SU-DHL-6 (cell line): Measurements from ENCODE around the gene OR2AT4.

Source experiments
- EZH2phosphoT487 ChIP-seq: fragments of 200-600 bp; sonication (generic), shearing (Covaris generic); conservative IDR thresholded peaks from 2 replicates; pipeline ENCODE4 v1.6.1; 2018; ENCODE audit warnings: mild to moderate bottlenecking, antibody characterized with exemption, low read length, moderate library complexity, mixed read lengths
- TF ChIP-seq, protein P1 (sequence below): fragments of 200-600 bp; sonication (generic); IDR thresholded peaks from one replicate; pipeline ENCODE4 v1.5.1; 2017; ENCODE audit warnings: antibody characterized with exemption, mild to moderate bottlenecking, low read length, moderate library complexity; ENCODE audit not compliant: insufficient read depth, poor library complexity, severe bottlenecking

DNA sequence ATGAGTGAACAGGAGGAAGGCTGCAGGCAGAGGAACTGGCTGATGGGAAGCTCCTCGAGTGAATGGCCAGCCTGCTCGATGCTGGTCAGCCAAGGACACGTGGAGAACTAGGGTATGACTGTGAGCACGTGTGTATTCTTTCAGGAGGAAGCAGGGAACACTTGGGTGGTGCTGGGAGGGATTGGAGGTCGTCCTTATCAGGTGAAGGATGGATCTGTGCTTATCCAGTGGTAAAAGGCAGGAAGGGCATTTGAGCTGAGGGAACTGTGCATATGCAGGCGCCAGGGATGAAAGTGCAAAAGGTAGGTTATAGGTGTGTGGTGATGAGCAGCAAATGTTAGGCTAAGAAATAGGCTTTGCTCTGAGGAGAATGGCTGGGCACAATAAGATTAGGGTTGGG, 44.5 kb upstream of the OR2AT4 start:
- TF ChIP-seq, protein P1, sequence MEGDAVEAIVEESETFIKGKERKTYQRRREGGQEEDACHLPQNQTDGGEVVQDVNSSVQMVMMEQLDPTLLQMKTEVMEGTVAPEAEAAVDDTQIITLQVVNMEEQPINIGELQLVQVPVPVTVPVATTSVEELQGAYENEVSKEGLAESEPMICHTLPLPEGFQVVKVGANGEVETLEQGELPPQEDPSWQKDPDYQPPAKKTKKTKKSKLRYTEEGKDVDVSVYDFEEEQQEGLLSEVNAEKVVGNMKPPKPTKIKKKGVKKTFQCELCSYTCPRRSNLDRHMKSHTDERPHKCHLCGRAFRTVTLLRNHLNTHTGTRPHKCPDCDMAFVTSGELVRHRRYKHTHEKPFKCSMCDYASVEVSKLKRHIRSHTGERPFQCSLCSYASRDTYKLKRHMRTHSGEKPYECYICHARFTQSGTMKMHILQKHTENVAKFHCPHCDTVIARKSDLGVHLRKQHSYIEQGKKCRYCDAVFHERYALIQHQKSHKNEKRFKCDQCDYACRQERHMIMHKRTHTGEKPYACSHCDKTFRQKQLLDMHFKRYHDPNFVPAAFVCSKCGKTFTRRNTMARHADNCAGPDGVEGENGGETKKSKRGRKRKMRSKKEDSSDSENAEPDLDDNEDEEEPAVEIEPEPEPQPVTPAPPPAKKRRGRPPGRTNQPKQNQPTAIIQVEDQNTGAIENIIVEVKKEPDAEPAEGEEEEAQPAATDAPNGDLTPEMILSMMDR: no peak
- no peak for TF ChIP-seq EZH2phosphoT487
